WTC11 (cell line): ENCODE data around the gene CAMKK2.

Experiments
- EMX1 ChIP-seq: fragments of 250-450 bp; sonication (Bioruptor Pico); IDR thresholded peaks from 2 replicates; pipeline ENCODE4 v1.8.0; 2021; ENCODE audit warnings: mild to moderate bottlenecking
- ETV6 ChIP-seq: sonication (generic); formaldehyde crosslinking; IDR thresholded peaks from 2 replicates; pipeline ENCODE4 v1.8.1; 2022; ENCODE audit warnings: mild to moderate bottlenecking, missing genetic modification reagents
- JAZF1 ChIP-seq: fragments of 250-450 bp; sonication (Bioruptor Pico); IDR thresholded peaks from 2 replicates; pipeline ENCODE4 v1.9.0; 2021; ENCODE audit warnings: moderate library complexity, mild to moderate bottlenecking, inconsistent platforms
- NFYB ChIP-seq: sonication (generic); formaldehyde crosslinking; conservative IDR thresholded peaks from 2 replicates; pipeline ENCODE4 v1.8.0; 2022; ENCODE audit warnings: low read depth, missing genetic modification reagents
- RELA ChIP-seq: sonication (generic); formaldehyde crosslinking; IDR thresholded peaks from 2 replicates; pipeline ENCODE4 v1.8.1; 2022; ENCODE audit warnings: missing genetic modification reagents, mild to moderate bottlenecking, borderline replicate concordance
- TCF7 ChIP-seq: sonication (generic); formaldehyde crosslinking; IDR thresholded peaks from 2 replicates; pipeline ENCODE4 v1.8.0; 2022; ENCODE audit warnings: mild to moderate bottlenecking, low read depth, missing genetic modification reagents, moderate library complexity
- ZBTB21 ChIP-seq: sonication (generic); formaldehyde crosslinking; IDR thresholded peaks from 2 replicates; pipeline ENCODE4 v1.8.1; 2023; ENCODE audit warnings: mild to moderate bottlenecking, missing genetic modification reagents, borderline replicate concordance

DNA sequence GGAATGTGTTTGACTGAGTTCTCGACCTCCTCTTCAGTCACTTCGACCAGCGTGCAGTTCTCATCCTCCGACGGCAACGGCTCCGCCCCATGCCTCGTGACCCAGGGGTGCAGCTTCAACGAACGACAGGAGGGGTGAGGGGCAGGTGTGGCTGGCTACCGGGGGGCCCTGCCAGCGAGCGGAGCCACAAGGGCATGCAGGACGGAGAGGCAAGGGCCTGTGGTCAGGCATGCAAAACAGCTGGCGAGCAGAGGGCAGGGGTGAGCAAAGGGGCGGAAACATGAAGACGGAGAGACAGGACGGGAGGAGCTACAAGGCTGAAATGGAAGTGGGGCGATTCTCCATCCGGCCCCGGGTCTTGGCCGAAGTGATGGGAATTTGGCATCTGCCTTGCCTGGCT lies 47.9 kb downstream of the CAMKK2 start:
- no peak for TF ChIP-seq ZBTB21 (CRISPR knock-in tag)
- TF ChIP-seq TCF7 (CRISPR knock-in tag) = no peak
- no peak for TF ChIP-seq ETV6 (CRISPR knock-in tag)
- TF ChIP-seq EMX1 = no peak
- TF ChIP-seq JAZF1 (CRISPR knock-in tag) = no peak
- no peak for TF ChIP-seq RELA
- TF ChIP-seq NFYB = no peak
